Astrocyte of the cerebellum (primary cell): ENCODE results near the gene FNDC8.
"Not testable (repeated sequence)": the region's sequence is repeated elsewhere in the genome, so short reads cannot be mapped to it uniquely, and the experiment has no call there.

Experiments used
- DNase-seq: peaks from one replicate; pipeline ENCODE4 v3.0.0-alpha.2; 2011; ENCODE audit warnings: low read depth
- H3K4me3 ChIP-seq: 2 replicates; pipeline ENCODE4 v1.5.1; 2011; ENCODE audit warnings: mild to moderate bottlenecking, low read depth, low read length, moderate library complexity
- in situ Hi-C: cut with HindIII; loops from 2 replicates; pipeline ENCODE4 v1.10.0; 2017; ENCODE audit warnings: low sequenced_read_pairs
- TF ChIP-seq, protein P1 (sequence below): IDR thresholded peaks from 2 replicates; pipeline ENCODE4 v1.5.1; 2012; ENCODE audit warnings: low read length, low read depth, moderate library complexity, mild to moderate bottlenecking; ENCODE audit errors: missing control alignments

FNDC8 gene

DNA sequence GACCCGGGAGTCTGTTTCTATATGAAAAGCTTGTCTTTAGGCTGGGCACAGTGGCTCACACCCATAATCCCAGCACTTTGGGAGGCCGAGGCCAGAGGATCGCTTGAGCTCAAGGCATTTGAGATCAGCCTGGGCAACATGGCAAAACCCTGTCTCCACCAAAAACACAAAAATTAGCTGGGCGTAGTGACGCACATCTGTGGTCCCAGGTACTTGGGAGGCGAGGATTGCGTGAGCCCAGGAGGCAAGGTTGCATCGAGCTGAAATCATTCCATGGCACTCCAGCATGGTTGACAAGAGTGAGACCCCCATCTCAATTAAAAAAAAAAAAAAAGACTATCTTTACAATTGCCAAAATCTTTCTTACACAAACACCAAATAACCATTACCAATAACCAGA, 35.3 kb upstream of the FNDC8 start:
- no peak for DNase-seq
- TF ChIP-seq, protein P1, sequence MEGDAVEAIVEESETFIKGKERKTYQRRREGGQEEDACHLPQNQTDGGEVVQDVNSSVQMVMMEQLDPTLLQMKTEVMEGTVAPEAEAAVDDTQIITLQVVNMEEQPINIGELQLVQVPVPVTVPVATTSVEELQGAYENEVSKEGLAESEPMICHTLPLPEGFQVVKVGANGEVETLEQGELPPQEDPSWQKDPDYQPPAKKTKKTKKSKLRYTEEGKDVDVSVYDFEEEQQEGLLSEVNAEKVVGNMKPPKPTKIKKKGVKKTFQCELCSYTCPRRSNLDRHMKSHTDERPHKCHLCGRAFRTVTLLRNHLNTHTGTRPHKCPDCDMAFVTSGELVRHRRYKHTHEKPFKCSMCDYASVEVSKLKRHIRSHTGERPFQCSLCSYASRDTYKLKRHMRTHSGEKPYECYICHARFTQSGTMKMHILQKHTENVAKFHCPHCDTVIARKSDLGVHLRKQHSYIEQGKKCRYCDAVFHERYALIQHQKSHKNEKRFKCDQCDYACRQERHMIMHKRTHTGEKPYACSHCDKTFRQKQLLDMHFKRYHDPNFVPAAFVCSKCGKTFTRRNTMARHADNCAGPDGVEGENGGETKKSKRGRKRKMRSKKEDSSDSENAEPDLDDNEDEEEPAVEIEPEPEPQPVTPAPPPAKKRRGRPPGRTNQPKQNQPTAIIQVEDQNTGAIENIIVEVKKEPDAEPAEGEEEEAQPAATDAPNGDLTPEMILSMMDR = no peak
- in situ Hi-C loops = no loop called here
- no peak overlapping the region for H3K4me3 ChIP-seq

DNA sequence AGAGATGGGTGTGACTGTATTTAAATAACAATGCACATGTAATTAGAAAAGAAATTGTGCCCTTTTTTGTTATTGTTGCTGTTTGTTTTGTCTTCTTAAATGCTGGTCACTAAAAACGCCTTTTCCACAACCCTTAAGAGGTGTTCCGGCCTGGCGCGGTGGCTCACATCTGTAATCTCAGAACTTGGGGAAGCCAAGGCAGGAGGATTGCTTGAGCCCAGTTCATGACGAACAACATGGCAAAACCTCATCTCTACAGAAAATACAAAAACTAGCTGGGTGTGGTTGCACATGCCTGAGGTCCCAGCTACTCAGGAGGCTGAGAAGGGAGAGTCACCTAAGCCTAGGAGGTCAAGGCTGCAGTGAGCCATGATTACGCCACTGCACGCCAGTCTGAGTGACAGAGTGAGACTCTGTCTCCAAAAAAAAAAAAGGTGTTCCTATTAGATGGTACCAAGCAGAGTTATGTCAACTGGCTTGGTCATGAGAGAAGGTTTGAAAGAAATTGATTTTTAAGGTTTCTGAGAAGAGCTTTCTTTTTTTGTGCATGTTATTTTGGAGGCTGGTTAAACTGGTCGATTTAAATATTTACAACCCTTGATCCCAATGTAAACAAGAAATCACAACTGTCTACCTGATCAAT, 34.4 kb upstream of the FNDC8 start:
- in situ Hi-C loops = no loop called here
- DNase-seq = no peak
- TF ChIP-seq, protein P1 = no peak
- no peak overlapping the region for H3K4me3 ChIP-seq

DNA sequence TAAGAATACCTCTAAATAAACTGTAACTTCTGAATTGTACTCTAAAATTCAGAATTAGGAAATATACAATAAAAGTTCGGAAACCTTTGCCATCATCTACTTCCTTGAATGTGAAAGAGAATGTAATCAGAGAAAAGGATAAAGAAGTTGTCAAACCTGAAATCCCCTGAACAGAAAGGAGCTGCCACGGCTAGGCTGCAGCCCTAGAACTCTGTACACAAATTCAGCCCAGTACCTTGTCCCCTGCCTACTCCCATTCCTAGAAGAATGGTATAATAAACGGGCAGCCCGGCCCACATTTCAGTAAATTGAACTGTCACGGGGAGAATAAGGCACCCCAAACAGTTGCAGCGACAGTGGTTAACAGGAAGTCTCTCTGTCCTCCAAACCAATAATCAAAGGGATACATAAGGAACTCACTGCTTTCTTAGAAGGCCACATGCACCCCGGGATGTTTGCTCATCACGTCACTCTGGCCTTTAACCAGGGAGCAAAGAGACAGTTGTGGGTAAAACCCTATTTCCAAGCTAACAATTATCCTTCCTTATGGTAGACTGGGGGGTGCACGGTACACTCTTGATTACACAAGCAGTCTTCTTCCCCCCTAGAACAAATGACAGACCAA, 33.6 kb upstream of the FNDC8 start:
- TF ChIP-seq, protein P1 = no peak
- H3K4me3 ChIP-seq = peak overlapping the region; percentile 78
- in situ Hi-C loops = no loop called here
- DNase-seq = no peak

DNA sequence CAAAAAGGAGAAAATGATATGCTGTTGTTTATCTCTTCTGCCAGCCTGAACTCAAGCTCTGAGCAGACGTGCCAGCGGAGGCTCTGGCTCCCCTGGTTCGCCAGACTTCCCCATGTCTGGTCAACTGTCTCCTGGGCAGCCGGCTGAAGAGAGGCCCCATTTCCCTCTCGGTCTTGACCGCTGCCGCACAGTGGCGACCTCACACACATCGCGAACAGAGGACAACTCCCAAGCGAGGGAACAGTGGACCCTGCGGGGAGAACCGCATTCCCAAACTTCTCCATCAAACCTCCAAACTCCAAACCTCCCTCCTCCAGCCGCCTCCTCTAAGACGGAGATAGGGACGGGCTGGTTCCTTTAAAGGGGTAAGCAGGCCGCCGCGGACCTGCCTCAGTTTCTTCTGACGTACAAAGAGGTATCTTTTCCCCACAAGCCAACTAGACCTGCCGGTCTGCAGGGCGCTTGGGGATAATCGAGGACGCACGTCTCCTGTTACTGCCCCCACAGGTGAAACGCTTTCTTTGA, 33.0 kb upstream of the FNDC8 start:
- H3K4me3 ChIP-seq = peak overlapping the region; percentile 78
- no peak for DNase-seq
- TF ChIP-seq, protein P1 = no peak
- in situ Hi-C loops = no loop called here

DNA sequence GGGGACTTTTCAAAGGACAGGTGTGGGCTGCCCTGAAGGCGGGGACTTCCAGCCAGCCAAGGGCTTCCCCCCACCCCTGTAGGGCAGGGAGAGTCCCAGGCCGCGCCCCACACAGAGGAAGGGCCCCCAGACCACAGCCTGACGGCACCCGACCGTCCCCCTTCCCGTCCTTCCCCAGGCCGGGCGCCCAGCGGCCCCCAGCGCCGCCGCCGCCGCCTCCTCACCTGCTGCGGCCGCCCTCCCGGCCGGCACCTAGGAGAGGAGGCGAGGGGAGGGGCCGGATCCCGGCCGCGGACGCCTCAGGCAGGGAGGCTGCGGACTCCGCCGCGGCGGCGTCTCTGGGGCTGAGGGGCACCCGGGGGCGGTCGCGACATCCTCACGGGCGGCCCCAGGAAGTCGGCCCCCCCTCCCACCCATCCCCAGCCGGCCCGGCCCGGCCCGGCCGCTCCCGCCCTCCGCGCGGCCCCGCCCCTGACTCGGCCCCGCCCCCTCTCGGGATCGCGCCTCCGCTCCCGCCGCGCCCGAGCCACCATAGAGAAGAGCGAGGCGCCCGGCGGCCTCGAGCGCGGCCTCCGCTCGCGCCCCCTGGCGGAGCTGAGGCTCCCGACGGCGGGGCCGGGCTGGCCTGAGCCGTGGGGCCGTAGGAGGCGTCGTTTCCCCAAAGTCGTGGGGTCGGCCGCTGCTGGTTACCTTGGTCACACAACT, 32.4 kb upstream of the FNDC8 start:
- TF ChIP-seq, protein P1 = peak; percentile 70
- in situ Hi-C loops = no loop called here
- peak; percentile 24 for DNase-seq
- H3K4me3 ChIP-seq = peak overlapping the region; percentile 78

DNA sequence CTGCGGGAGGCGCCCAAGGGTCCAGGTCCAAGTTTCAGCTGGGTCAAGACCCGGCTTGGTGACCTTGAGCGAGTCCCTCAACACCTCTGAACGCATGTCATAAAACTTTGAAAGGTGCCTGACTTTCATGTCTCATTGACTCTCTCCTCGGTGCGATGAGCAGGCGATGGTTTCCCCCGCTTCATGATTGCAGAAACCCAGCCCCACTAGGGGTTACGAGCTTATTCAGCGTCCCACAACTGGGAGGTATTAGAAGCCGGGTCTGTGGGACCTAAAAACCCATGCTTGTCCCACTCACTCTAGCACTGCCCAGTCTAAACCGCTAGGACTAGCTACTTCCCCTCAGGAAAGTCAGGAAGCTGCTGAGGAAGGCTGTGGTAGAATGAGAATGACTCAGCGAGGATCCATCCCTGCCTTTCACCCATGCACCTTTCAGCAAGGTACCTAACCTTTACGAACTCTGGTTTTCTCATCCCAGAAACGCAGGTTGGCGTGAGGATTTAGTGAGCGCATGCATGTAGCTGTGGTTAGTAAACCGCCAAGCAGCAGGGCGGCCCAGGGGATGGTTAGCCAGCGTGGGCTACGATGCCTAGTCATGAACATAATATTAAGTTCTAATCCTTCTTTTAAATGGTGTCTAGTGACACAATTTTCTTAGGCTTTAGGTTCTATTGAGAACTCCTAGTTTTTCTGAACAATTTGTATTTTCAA, 31.7 kb upstream of the FNDC8 start:
- TF ChIP-seq, protein P1 = no peak
- peak overlapping the region; percentile 15 for H3K4me3 ChIP-seq
- in situ Hi-C loops = no loop called here
- DNase-seq = no peak

DNA sequence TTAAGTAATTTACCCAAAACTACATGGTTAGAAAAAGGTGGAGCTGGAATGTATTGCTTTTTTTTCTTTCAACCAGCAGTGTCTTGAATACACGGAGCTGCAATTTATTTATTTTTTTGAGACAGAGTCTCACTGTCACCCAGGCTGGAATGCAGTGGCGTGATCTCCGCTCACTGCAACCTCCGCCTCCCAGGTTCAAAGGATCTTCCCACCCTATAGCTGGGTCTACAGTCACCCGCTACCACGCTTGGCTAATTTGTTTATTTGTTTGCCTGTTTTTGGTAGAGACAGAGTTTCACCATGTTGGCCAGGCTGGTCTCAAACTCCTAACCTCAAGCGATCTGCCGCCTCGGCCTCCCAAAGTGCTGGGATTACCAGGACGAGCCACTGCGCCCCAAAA, 30.7 kb upstream of the FNDC8 start:
- DNase-seq, H3K4me3 ChIP-seq, in situ Hi-C loops: not testable (repeated sequence)
